Uterus (tissue), 2 donors: ENCODE data around the gene FGF14.

Experiments used
- CTCF ChIP-seq, 4 experiments: fragments of 200-600 bp in 2 of 4; fragments of 450-650 bp in 2 of 4; sonication (generic) in 2 of 4; IDR thresholded peaks; one replicate each; pipeline ENCODE4 v1.5.1; 2016 to 2019; ENCODE audit warnings: antibody characterized with exemption in 4 of 4, mild to moderate bottlenecking in 2 of 4, moderate library complexity in 1 of 4
- POLR2A ChIP-seq, 2 donors: fragments of 450-650 bp; IDR thresholded peaks; one replicate each; pipeline ENCODE4 v1.6.1; 2016; ENCODE audit warnings: antibody characterized with exemption in 2 of 2, mild to moderate bottlenecking in 1 of 2, moderate library complexity in 1 of 2

- TF ChIP-seq CTCF (IDR thresholded peaks at IDR 0.05) (no peak), POLR2A (IDR thresholded peaks at IDR 0.05) (no peak)
Observed at GRCh38 chr13:102127153-102127552, 274.7 kb downstream of the FGF14 start.
